IMR-90 (cell line): ENCODE data around the gene CCNK.

Experiments
- BHLHE40 ChIP-seq: fragments of 150-350 bp; IDR thresholded peaks from 2 replicates; pipeline ENCODE4 v1.6.1; 2016; ENCODE audit warnings: mild to moderate bottlenecking, low read depth, low read length
- CEBPB ChIP-seq: IDR thresholded peaks from 2 replicates; pipeline ENCODE4 v1.6.1; 2012; ENCODE audit warnings: low read depth, low read length, improper control_type of control experiment
- CTCF ChIP-seq: conservative IDR thresholded peaks from 2 replicates; pipeline ENCODE4 v1.5.1; 2012; ENCODE audit warnings: mild to moderate bottlenecking, low read depth, low read length, improper control_type of control experiment
- ELK1 ChIP-seq: fragments of 150-350 bp; IDR thresholded peaks from 2 replicates; pipeline ENCODE4 v1.6.1; 2016; ENCODE audit warnings: low read depth, mild to moderate bottlenecking, low read length, moderate library complexity, borderline replicate concordance
- POLR2A ChIP-seq: IDR thresholded peaks from 2 replicates; pipeline ENCODE4 v1.6.1; 2012; ENCODE audit warnings: mild to moderate bottlenecking, low read depth, low read length
- RFX5 ChIP-seq: IDR thresholded peaks from 2 replicates; pipeline ENCODE4 v1.8.0; 2012; ENCODE audit warnings: low read depth, mild to moderate bottlenecking, low read length, moderate library complexity

GRCh38 chr14:99561864-99562263, 80.7 kb downstream of the CCNK start:
- TF ChIP-seq CTCF (no peak), RFX5 (no peak), CEBPB (no peak), ELK1 (no peak), POLR2A (no peak), BHLHE40 (no peak)
